ENCODE results near the gene VEGFB.

The VEGFB gene

GRCh38 chr11:64265176-64266160, 31.1 kb downstream of the VEGFB start:
- Histone ChIP-seq H3K9me3 (ENCODE audit: severe bottlenecking) (no peaks in the 10 kb centered on the region), H3K36me3 (ENCODE audit: low read depth) (peaks cover 44% of the 10 kb centered on the region), H3K4me3 (ENCODE audit: severe bottlenecking) (no peak overlapping the region), H3K27ac (ENCODE audit: poor library complexity, severe bottlenecking) (no peak overlapping the region), H3K27me3 (ENCODE audit: insufficient read depth, poor library complexity, severe bottlenecking) (no peaks in the 10 kb centered on the region), H3K4me1 (ENCODE audit: insufficient read depth, poor library complexity, severe bottlenecking) (peaks cover 24% of the 10 kb centered on the region)
- ATAC-seq (ENCODE audit: low read depth) (no peak), DNase-seq (ENCODE audit: low spot score) (no peak)
- no peak for TF ChIP-seq CTCF (IDR thresholded peaks at IDR 0.05; ENCODE audit: poor library complexity, severe bottlenecking)

GRCh38 chr11:64266339-64266738, 32.0 kb downstream of the VEGFB start:
- no peak for DNase-seq (ENCODE audit: low spot score)
- Histone ChIP-seq H3K27ac (ENCODE audit: poor library complexity, severe bottlenecking) (peak overlapping the region; percentile 92), H3K9me3 (ENCODE audit: severe bottlenecking) (no peaks in the 10 kb centered on the region), H3K4me3 (ENCODE audit: severe bottlenecking) (no peak overlapping the region), H3K27me3 (ENCODE audit: insufficient read depth, poor library complexity, severe bottlenecking) (no peaks in the 10 kb centered on the region), H3K36me3 (ENCODE audit: low read depth) (peaks cover 44% of the 10 kb centered on the region), H3K4me1 (ENCODE audit: insufficient read depth, poor library complexity, severe bottlenecking) (peaks cover 24% of the 10 kb centered on the region)
- ATAC-seq (ENCODE audit: low read depth), result no peak
- TF ChIP-seq CTCF (IDR thresholded peaks at IDR 0.05; ENCODE audit: poor library complexity, severe bottlenecking), result no peak

- peaks cover 38% of the 10 kb centered on the region for H3K36me3 ChIP-seq (ENCODE audit: low read depth)
- DNase-seq (ENCODE audit: low spot score), result no peak
- no peaks in the 10 kb centered on the region for H3K27me3 ChIP-seq (ENCODE audit: insufficient read depth, poor library complexity, severe bottlenecking)
- no peaks in the 10 kb centered on the region for H3K9me3 ChIP-seq (ENCODE audit: severe bottlenecking)
- no peak for TF ChIP-seq CTCF (IDR thresholded peaks at IDR 0.05; ENCODE audit: poor library complexity, severe bottlenecking)
- H3K27ac ChIP-seq (ENCODE audit: poor library complexity, severe bottlenecking), result peak overlapping the region; percentile 92
- H3K4me3 ChIP-seq (ENCODE audit: severe bottlenecking), result no peak overlapping the region
- peaks cover 27% of the 10 kb centered on the region for H3K4me1 ChIP-seq (ENCODE audit: insufficient read depth, poor library complexity, severe bottlenecking)
- ATAC-seq (ENCODE audit: low read depth), result no peak
Measured at GRCh38 chr11:64267207-64267945, 33.0 kb downstream of the VEGFB start.

- Histone ChIP-seq H3K27me3 (ENCODE audit: insufficient read depth, poor library complexity, severe bottlenecking) (no peaks in the 10 kb centered on the region), H3K27ac (ENCODE audit: poor library complexity, severe bottlenecking) (peak overlapping the region; percentile 92), H3K4me1 (ENCODE audit: insufficient read depth, poor library complexity, severe bottlenecking) (peaks cover 20% of the 10 kb centered on the region), H3K4me3 (ENCODE audit: severe bottlenecking) (no peak overlapping the region), H3K9me3 (ENCODE audit: severe bottlenecking) (no peaks in the 10 kb centered on the region), H3K36me3 (ENCODE audit: low read depth) (peaks cover 30% of the 10 kb centered on the region)
- peak; percentile 26 for ATAC-seq (ENCODE audit: low read depth)
- TF ChIP-seq CTCF (IDR thresholded peaks at IDR 0.05; ENCODE audit: poor library complexity, severe bottlenecking), result no peak
- DNase-seq (ENCODE audit: low spot score), result no peak
Measured at GRCh38 chr11:64268025-64268892, 33.9 kb downstream of the VEGFB start.

Data from RWPE2 (cell line).